GM18511 (cell line): ENCODE measurements around the gene SSTR5.

Experiments
- ATAC-seq: cut with Tn5 transposase; IDR thresholded peaks from one replicate; pipeline ENCODE4 v1.9.1; 2021; ENCODE audit warnings: mild to moderate bottlenecking, moderate library complexity; ENCODE audit not compliant: unreplicated experiment

SSTR5 gene

DNA sequence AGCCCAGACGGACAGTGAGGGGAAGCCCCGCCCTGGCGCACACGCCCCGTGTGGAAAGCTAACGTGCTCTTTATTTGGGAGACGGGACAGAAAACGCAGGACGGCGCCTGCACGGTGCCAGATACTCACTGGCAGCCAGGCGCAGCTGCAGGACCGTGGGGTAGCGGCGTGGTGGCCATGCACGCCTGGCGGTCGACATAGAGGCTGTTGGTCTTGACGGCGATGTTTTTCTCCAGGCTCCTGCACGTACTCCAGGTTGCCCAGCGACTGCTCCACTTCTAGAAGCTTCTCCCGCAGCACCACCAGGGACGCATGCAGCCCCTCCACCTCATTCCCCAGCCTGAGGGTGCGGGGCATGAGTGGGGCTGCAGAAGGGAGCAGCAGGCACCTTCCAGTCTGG is 28.6 kb downstream of the SSTR5 start:
- no peak for ATAC-seq

GRCh38 chr16:1101573-1102332 is 29.2 kb downstream of the SSTR5 start:
- no peak for ATAC-seq

DNA sequence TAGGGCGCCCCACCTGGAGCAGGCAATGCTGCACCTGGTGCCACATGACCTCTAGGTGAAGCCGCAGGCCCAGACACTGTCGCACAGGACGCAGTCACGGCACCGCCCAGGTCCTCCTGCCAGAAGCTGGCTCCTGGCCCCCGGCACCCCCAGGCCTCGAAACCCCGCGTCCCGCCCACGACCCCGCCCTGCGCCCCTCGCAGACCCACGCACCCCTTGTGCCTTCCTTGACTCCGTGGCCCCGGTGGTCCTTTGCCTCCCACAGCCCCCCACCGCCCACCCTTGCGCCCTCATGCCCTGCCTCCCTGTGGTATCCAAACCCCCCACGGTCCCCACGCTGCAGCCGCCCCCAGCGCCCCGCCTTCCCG is 29.8 kb downstream of the SSTR5 start:
- ATAC-seq = no peak

DNA sequence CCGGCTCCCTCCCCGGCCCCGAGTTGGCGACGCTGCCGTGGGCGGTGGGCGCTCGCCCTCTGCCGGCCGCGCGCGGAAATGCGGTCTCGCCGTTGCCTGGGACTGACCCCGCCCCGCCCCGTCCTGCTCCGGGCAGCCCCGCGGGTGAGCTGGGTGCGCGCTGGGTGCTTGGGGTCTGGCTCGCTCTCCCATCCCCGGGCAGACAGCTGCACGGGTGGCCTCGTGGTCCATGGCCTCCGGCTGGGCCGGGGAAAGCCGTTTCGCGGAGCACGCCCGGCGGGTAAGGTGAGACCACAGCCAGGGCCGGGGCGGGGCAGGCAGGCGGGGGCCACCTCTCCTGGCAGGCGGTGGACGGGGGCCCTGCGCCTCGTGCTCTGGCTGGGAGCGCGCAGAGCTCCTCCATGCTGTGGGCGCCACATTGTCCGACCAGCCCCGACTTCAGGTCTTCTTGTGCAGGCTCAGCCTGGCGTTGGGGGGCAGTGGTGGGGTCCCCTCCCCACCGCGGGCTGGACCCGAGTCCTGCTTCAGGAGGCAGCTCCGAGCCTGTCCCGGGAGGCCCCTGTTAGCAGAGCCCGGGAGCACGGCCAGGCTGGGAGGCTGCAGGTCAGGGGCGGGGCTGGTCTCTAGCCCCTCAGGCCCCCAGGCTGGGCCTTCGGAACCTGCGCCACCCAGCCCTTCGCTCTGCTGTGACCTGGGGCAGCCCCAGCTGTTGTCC is 30.5 kb downstream of the SSTR5 start:
- ATAC-seq = no peak

- ATAC-seq = no peak
These were observed 31.1 kb downstream of the SSTR5 start for GRCh38 chr16:1103636-1103980.

GRCh38 chr16:1105888-1106620 is 33.5 kb downstream of the SSTR5 start:
- no peak for ATAC-seq

DNA sequence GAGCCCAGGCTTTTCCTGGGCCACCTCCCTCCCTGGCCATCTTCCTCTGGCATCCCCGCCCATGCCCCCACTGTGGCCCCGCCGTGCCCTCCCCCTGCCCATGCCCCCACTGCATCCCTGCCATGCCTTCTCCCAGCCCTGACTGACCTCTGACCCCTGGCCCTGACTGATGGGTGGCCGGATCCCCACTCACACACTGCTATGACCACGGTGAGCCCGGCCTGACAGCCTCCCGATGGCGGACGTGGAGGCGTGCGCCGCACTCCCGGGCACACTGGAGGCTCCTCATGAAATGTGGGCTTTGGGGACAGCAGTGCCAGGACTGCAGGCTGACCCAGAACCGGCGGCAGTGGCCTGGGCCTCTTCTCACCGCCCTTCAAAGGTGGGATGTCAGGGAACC is 34.1 kb downstream of the SSTR5 start:
- no peak for ATAC-seq

- ATAC-seq = no peak
These were observed 34.6 kb downstream of the SSTR5 start for GRCh38 chr16:1107141-1107540.

DNA sequence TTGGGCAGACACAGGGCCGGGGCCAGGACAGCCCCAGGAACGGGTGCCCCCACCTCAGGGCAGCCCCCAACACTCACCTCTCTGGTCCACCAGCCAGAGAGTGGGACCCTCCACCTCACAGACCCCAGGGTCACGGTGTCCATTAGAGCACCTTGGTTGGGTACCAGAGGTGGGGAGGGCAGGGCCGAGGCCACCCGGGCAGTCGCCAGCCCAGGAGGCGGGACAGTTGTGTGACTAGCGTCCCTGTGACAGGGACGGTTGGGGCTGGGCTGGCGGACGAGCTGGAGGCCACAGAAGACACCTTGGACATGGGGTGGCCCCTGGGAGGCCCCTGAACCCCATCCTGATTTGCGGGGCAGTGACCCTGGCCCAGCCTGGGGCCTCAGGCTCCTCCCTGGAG is 35.2 kb downstream of the SSTR5 start:
- no peak for ATAC-seq

GRCh38 chr16:1108299-1109252 is 36.0 kb downstream of the SSTR5 start:
- no peak for ATAC-seq

DNA sequence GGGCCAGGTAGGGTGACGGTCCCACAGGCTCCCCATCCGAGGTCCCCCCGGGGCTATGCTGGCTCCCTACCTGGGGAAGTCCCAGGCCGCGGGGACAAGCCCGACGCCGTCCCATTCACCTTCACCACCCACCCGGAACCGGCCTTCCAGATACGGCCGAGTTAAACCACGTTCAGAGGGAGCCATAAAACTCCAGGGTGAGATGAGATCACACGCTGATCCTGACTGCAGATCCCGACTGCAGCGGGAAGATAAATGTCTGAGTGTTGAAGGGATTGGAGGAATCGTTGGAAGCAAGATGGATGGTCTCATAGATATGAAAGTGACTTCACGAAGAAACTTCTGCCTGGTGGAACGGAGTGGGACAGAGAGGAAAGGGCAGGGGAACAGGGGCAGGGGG is 37.1 kb downstream of the SSTR5 start:
- ATAC-seq = no peak

- ATAC-seq = no peak
These were observed 40.1 kb downstream of the SSTR5 start for GRCh38 chr16:1112506-1113184.

- ATAC-seq = no peak
These were observed 40.9 kb downstream of the SSTR5 start for GRCh38 chr16:1113489-1113888.

- no peak for ATAC-seq
These were observed 41.5 kb downstream of the SSTR5 start for GRCh38 chr16:1113889-1114526.

- no peak for ATAC-seq
These were observed 44.1 kb downstream of the SSTR5 start for GRCh38 chr16:1116693-1117077.

DNA sequence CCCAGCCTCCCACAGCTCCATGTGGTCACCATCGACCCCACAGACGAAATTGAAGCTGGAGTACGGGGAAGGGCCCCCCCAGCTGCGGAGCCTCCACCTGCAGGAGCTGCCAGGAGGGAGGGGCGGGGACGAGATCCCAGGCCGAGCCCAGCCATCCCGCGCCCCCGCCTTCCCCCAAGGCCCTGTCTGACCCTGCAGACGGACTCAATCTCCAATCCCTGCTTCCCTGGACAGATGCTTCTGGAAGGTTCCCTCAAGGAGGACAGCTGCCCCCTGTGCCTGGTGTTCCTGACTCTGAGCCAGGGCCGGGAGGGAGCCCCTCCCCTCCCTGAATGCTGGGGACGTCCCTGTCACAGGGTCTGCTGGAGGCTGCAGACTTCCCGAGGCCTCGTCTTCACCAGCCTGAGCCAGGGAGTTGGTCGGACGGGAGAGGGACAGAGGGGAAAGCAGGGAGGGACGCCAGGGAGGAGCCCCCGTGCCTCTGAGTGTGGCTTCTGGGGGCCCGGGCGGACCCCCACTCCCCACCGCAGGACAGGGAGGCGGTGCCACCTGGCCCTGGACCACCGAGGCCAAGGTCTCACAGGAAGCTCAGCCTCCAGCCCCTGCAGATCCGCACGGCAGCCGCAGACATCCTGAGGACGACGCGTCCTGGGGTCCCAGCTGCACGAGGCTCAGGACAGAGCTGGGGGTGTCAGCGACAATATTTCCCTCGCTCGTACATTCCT is 44.8 kb downstream of the SSTR5 start:
- ATAC-seq = no peak

DNA sequence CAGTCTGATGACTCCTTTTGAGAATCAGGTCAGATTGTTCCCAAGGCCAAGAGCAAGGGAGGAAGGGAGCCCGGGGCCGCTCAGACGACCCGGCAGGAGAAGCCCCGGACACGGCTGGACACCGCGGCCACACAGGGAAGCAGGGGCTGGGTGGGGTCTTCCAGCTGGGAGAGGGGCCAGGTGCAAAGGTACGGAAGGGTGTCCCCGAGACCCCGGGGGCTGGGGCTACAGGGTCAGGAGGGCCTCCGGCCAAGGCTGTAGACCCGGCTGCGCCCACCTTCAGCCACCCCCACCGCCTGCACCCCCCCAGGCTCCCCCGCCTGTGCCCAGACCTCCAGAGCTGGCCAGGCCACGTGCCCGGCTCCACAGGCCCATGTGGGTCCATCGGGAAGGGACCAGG is 45.4 kb downstream of the SSTR5 start:
- ATAC-seq = no peak

GRCh38 chr16:1119129-1119528 is 46.6 kb downstream of the SSTR5 start:
- no peak for ATAC-seq
